Liver (tissue), 3 donors: ENCODE results near the gene TMIE.

Source experiments
- CTCF ChIP-seq: fragments of 150-350 bp; IDR thresholded peaks from 2 replicates; pipeline ENCODE4 v1.5.1; 2017; ENCODE audit warnings: improper control_type of control experiment, low read depth, low read length; ENCODE audit not compliant: missing input control
- MAX ChIP-seq: IDR thresholded peaks from 2 replicates; pipeline ENCODE4 v1.6.1; 2016; ENCODE audit warnings: antibody characterized with exemption
- RAD21 ChIP-seq, 2 donors: IDR thresholded peaks; 2 replicates each; pipeline ENCODE4 v1.6.1; 2016; ENCODE audit warnings: antibody characterized with exemption in 2 of 2, mild to moderate bottlenecking in 2 of 2
- TAF1 ChIP-seq: conservative IDR thresholded peaks from 2 replicates; pipeline ENCODE4 v1.6.1; 2016; ENCODE audit warnings: antibody characterized with exemption, mild to moderate bottlenecking
- donor health status: healthy.
- donor health status: healthy.

DNA sequence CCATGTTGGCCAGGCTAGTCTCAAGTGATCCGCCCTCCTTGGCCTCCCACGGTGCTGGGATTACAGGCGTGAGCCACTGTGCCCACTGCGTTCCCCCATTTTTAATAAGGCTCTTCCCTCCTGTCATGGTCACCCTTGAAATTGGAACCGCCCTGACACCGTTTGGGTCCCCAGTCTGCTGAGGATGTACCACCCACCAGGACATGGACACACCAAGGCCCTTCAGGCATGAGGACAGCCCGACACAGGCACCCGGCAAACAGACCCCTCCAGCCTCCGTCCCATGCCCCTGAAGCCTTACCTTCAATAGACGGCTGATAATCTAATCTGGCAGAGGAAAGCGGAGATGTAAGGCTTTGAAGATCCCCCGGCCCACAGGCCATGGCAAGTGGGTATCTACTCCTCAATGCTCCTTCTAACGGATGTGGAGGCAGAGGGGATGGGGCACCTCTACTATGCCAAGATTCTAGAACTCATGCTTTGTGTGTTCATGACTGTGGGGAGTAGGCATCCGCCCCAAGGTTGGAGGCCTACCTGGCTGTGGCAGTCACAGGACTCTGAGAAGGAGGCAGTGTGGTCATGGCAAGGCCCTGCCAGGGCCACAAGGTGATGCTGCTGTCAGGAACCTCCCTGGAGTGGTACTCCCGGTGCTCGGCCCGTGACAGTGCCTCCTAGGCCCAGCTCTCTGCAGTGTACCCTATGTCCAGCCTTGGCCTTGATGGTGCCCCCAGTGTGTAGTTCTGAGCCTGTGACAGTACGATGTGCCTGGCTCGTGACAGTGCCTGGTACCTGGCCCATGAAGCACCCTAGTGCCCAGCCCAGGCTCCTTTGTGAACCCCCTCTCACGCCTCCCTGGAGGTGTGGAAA, 35.0 kb downstream of the TMIE start:
- no peak for TF ChIP-seq CTCF
- TF ChIP-seq MAX = no peak
- no peak for TF ChIP-seq TAF1
- no peak for TF ChIP-seq RAD21 (IDR thresholded peaks at IDR 0.05)
